K562 (cell line): ENCODE results near the gene TMEM92.

Experiments used
- CHD4 ChIP-seq: fragments of 200-600 bp; sonication (generic); IDR thresholded peaks from 3 replicates; pipeline ENCODE4 v1.6.1; 2012; ENCODE audit warnings: low read depth, mild to moderate bottlenecking, mixed read lengths, low read length, inconsistent platforms; ENCODE audit not compliant: insufficient read depth, insufficient replicate concordance, poor library complexity, severe bottlenecking
- ELF4 ChIP-seq: fragments of 450-650 bp; formaldehyde crosslinking; IDR thresholded peaks from 2 replicates; pipeline ENCODE4 v1.4.0; 2022; ENCODE audit warnings: missing genetic modification characterization
- FOXP1 ChIP-seq: sonication (generic); formaldehyde crosslinking; IDR thresholded peaks from 2 replicates; pipeline ENCODE4 v1.8.0; 2022; ENCODE audit warnings: mild to moderate bottlenecking, missing genetic modification reagents
- KAT7 ChIP-seq: sonication (generic); formaldehyde crosslinking; IDR thresholded peaks from 2 replicates; pipeline ENCODE4 v1.8.0; 2022; ENCODE audit warnings: missing genetic modification reagents, mild to moderate bottlenecking, borderline replicate concordance
- MYC ChIP-seq, 2 experiments: fragments of 250-450 bp in 1 of 2; sonication (Bioruptor Pico) in 1 of 2; IDR thresholded peaks; 2 replicates each; pipeline versions ENCODE4 v1.5.1 to v1.6.1; 2012 to 2021; ENCODE audit warnings: low read depth in 2 of 2, borderline replicate concordance in 1 of 2, improper control_type of control experiment in 1 of 2, low read length in 1 of 2, mild to moderate bottlenecking in 1 of 2, moderate library complexity in 1 of 2
- NCOA2 ChIP-seq, 2 experiments: fragments of 450-650 bp; IDR thresholded peaks; 2 replicates each; pipeline ENCODE4 v1.6.1; 2018; ENCODE audit warnings: mild to moderate bottlenecking in 2 of 2, moderate library complexity in 1 of 2; ENCODE audit not compliant: partially characterized antibody in 2 of 2
- NR3C1 ChIP-seq: sonication (generic); formaldehyde crosslinking; IDR thresholded peaks from 2 replicates; pipeline ENCODE4 v1.8.1; 2022; ENCODE audit warnings: missing genetic modification reagents
- PHTF2 ChIP-seq: fragments of 250-450 bp; sonication (Bioruptor Pico); IDR thresholded peaks from 2 replicates; pipeline ENCODE4 v1.5.0; 2021; ENCODE audit warnings: mild to moderate bottlenecking
- POLR2A ChIP-seq: fragments of 450-650 bp; conservative IDR thresholded peaks from 2 replicates; pipeline ENCODE4 v1.6.1; 2016
- SP1 ChIP-seq: sonication (generic); formaldehyde crosslinking; IDR thresholded peaks from 2 replicates; pipeline ENCODE4 v1.8.1; 2022; ENCODE audit warnings: mild to moderate bottlenecking, missing genetic modification reagents
- TF ChIP-seq, protein P1 (sequence below), 3 experiments: IDR thresholded peaks in 2 of 3; conservative IDR thresholded peaks in 1 of 3; 2 replicates each; pipeline ENCODE4 v1.5.1; 2011 to 2012; ENCODE audit warnings: low read length in 3 of 3, mild to moderate bottlenecking in 3 of 3, control low read depth in 2 of 3, improper control_type of control experiment in 1 of 3, inconsistent platforms in 1 of 3, low read depth in 1 of 3, mixed read lengths in 1 of 3, moderate library complexity in 1 of 3; ENCODE audit not compliant: insufficient read depth in 2 of 3

DNA sequence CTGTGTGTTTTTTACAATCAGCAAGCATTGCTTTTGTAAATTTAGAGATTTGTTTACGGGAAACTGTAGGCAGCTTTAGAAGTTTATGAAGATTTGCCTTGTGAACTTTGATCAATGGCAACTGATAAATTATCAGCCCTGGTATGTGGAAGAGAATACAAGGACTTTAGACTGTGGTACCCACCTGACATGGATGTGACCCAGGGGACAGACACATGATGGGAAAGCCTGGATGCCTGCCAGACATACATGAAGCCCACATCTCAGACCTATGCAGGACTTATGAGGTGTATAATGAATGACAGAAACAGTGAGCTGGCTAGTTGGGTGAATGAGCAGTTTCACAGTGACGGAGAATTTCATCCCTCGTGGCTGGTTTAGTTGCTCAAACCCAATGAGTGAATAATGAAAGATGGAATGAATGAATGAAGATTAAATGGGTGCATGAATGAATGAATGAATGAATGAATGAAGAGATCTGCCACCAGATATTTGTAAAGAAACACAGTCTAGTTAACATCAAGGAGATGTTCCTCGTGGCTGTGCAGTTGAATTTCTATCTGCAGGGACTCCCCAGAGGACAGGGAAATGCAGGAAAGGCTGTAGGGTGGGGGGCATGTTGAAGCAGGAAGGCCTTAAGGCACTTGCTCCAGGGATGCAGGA, 7.6 kb downstream of the TMEM92 start:
- TF ChIP-seq SP1 (CRISPR knock-in tag) (no peak), NCOA2 (IDR thresholded peaks at IDR 0.05; ENCODE audit: partially characterized antibody in 2 of 2) (no peak), KAT7 (no peak), FOXP1 (no peak), PHTF2 (CRISPR knock-in tag) (no peak), CHD4 (no peak), POLR2A (no peak), ELF4 (CRISPR knock-in tag) (no peak), NR3C1 (CRISPR knock-in tag) (no peak), MYC (IDR thresholded peaks at IDR 0.05; ENCODE audit: low read depth, low read length) (no peak), MYC (CRISPR knock-in tag; IDR thresholded peaks at IDR 0.05; ENCODE audit: borderline replicate concordance, low read depth) (no peak)
- TF ChIP-seq, protein P1, sequence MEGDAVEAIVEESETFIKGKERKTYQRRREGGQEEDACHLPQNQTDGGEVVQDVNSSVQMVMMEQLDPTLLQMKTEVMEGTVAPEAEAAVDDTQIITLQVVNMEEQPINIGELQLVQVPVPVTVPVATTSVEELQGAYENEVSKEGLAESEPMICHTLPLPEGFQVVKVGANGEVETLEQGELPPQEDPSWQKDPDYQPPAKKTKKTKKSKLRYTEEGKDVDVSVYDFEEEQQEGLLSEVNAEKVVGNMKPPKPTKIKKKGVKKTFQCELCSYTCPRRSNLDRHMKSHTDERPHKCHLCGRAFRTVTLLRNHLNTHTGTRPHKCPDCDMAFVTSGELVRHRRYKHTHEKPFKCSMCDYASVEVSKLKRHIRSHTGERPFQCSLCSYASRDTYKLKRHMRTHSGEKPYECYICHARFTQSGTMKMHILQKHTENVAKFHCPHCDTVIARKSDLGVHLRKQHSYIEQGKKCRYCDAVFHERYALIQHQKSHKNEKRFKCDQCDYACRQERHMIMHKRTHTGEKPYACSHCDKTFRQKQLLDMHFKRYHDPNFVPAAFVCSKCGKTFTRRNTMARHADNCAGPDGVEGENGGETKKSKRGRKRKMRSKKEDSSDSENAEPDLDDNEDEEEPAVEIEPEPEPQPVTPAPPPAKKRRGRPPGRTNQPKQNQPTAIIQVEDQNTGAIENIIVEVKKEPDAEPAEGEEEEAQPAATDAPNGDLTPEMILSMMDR (IDR thresholded peaks at IDR 0.05 in 2 of 3, conservative IDR thresholded peaks at IDR 0.05 in 1 of 3; ENCODE audit: insufficient read depth in 2 of 3, low read depth in 1 of 3, low read length in 3 of 3): no peak
